ENCODE results near the gene EHD4. TPM values are rescaled to one million over a fixed set of nuclear protein-coding genes. Genes with fewer than 3 reads are reported as not detected.

Gene EHD4
- total RNA-seq, 1 experiment from 2014 or later: 20.2 TPM

DNA sequence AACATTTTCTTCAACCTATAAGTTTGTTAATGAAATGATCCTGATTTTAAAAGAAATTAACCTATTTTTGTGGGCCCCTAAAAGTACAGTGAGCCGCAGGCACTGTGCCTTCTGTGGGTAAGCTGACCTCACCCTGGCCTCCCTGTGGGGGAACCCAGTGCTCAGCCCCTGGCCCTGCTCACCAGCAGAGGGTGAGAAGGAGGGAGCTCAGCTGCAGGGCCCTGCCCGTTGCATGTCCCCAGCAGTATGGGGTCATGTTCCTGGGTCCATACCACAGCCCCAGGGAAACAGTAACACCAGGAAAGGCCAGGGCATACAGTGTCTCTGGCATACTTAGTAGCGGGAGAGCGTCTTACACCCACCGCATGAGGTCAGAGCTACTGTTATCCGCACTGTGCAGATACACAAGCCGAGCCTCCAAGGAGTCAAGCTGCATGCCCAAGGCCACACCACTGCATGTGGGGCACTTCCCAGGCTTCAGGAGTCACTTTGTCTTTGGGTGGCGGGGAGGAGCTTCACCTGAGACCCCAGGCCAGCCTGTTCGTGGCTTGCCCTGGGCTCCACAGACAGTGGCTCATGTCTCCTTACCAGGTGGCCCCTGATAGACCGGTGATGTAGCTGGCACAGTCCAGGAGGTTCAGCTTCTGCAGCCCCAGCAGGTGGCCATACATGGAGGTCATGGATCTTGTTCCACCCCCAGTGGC, 22.6 kb upstream of the EHD4 start:
- intact Hi-C loops (cut with micrococcal nuclease; ENCODE audit: unreplicated experiment): no loop called here
- TF ChIP-seq, protein P1, sequence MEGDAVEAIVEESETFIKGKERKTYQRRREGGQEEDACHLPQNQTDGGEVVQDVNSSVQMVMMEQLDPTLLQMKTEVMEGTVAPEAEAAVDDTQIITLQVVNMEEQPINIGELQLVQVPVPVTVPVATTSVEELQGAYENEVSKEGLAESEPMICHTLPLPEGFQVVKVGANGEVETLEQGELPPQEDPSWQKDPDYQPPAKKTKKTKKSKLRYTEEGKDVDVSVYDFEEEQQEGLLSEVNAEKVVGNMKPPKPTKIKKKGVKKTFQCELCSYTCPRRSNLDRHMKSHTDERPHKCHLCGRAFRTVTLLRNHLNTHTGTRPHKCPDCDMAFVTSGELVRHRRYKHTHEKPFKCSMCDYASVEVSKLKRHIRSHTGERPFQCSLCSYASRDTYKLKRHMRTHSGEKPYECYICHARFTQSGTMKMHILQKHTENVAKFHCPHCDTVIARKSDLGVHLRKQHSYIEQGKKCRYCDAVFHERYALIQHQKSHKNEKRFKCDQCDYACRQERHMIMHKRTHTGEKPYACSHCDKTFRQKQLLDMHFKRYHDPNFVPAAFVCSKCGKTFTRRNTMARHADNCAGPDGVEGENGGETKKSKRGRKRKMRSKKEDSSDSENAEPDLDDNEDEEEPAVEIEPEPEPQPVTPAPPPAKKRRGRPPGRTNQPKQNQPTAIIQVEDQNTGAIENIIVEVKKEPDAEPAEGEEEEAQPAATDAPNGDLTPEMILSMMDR (IDR thresholded peaks at IDR 0.05; ENCODE audit: unreplicated experiment): no peak
- CTCF ChIA-PET: interaction anchor here (0.9 kb wide), 1 partner anchor 63 kb away, joined by 4 read pairs; no protein-coding TSS in a partner anchor
- Mint-ChIP-seq H3K9me3 (ENCODE audit: low read depth, unreplicated experiment) (no peaks in the 10 kb centered on the region), H3K27me3 (ENCODE audit: unreplicated experiment) (no peaks in the 10 kb centered on the region), H3K4me1 (ENCODE audit: low read depth, unreplicated experiment) (no peaks in the 10 kb centered on the region), H3K36me3 (ENCODE audit: insufficient read depth, unreplicated experiment) (no peaks in the 10 kb centered on the region), H3K4me3 (ENCODE audit: low read depth, unreplicated experiment) (no peak overlapping the region), H3K27ac (ENCODE audit: unreplicated experiment) (no peak overlapping the region)
- BruUV-seq (replicated peaks): no TSS peak
- DNase-seq: no peak

GRCh38 chr15:41994171-41994650, 21.9 kb upstream of the EHD4 start:
- Mint-ChIP-seq H3K4me3 (ENCODE audit: low read depth, unreplicated experiment) (no peak overlapping the region), H3K4me1 (ENCODE audit: low read depth, unreplicated experiment) (no peaks in the 10 kb centered on the region), H3K9me3 (ENCODE audit: low read depth, unreplicated experiment) (no peaks in the 10 kb centered on the region), H3K27ac (ENCODE audit: unreplicated experiment) (no peak overlapping the region), H3K27me3 (ENCODE audit: unreplicated experiment) (no peaks in the 10 kb centered on the region), H3K36me3 (ENCODE audit: insufficient read depth, unreplicated experiment) (no peaks in the 10 kb centered on the region)
- intact Hi-C loops (cut with micrococcal nuclease; ENCODE audit: unreplicated experiment): no loop called here
- CTCF ChIA-PET: no interaction called here
- TF ChIP-seq, protein P1 (IDR thresholded peaks at IDR 0.05; ENCODE audit: unreplicated experiment): no peak
- BruUV-seq (replicated peaks): no TSS peak
- DNase-seq: no peak

- no peaks in the 10 kb centered on the region for H3K27me3 Mint-ChIP-seq (ENCODE audit: unreplicated experiment)
- intact Hi-C loops (cut with micrococcal nuclease; ENCODE audit: unreplicated experiment): no loop called here
- CTCF ChIA-PET: interaction anchor here (0.6 kb wide), 1 partner anchor 899 kb away, joined by 4 read pairs; no protein-coding TSS in a partner anchor
- TF ChIP-seq, protein P1 (IDR thresholded peaks at IDR 0.05; ENCODE audit: unreplicated experiment): no peak
- no peaks in the 10 kb centered on the region for H3K36me3 Mint-ChIP-seq (ENCODE audit: insufficient read depth, unreplicated experiment)
- no peaks in the 10 kb centered on the region for H3K9me3 Mint-ChIP-seq (ENCODE audit: low read depth, unreplicated experiment)
- no peak overlapping the region for H3K27ac Mint-ChIP-seq (ENCODE audit: unreplicated experiment)
- no peaks in the 10 kb centered on the region for H3K4me1 Mint-ChIP-seq (ENCODE audit: low read depth, unreplicated experiment)
- H3K4me3 Mint-ChIP-seq (ENCODE audit: low read depth, unreplicated experiment): no peak overlapping the region
- DNase-seq: no peak
- no TSS peak for BruUV-seq (replicated peaks)
These were observed 21.3 kb upstream of the EHD4 start for GRCh38 chr15:41993472-41994170.

DNA sequence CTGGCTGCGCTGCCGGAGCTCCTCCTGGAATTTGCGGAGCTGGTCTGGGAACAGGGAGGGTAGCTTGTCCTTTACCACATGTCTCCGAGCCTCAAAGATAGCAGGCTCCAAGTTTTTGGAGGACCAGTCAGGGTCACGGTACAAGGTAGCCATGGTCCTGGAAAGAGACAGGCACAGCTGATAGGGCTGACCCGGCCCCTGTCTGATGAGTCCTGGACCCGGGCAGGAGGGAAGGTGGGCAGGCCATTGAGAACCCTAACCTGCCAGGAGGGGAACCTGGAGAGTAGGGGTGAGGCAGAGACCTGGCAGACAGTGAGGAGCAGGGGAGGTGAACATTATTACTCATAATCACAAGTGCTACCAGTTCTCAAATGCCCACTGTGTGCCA, 20.4 kb upstream of the EHD4 start:
- intact Hi-C loops (cut with micrococcal nuclease; ENCODE audit: unreplicated experiment): no loop called here
- Mint-ChIP-seq H3K27ac (ENCODE audit: unreplicated experiment) (no peak overlapping the region), H3K4me3 (ENCODE audit: low read depth, unreplicated experiment) (no peak overlapping the region), H3K36me3 (ENCODE audit: insufficient read depth, unreplicated experiment) (no peaks in the 10 kb centered on the region), H3K4me1 (ENCODE audit: low read depth, unreplicated experiment) (no peaks in the 10 kb centered on the region), H3K9me3 (ENCODE audit: low read depth, unreplicated experiment) (no peaks in the 10 kb centered on the region), H3K27me3 (ENCODE audit: unreplicated experiment) (no peaks in the 10 kb centered on the region)
- no TSS peak for BruUV-seq (replicated peaks)
- TF ChIP-seq, protein P1 (IDR thresholded peaks at IDR 0.05; ENCODE audit: unreplicated experiment): no peak
- CTCF ChIA-PET: interaction anchor here (0.6 kb wide), 1 partner anchor 900 kb away, joined by 4 read pairs; no protein-coding TSS in a partner anchor
- DNase-seq: no peak

Measured in Calu3 (cell line).